T-cell (primary cell): ENCODE data around the gene PIGC. TPM values are rescaled to one million over a fixed set of nuclear protein-coding genes. Genes with fewer than 3 reads are reported as not detected.
A peak's percentile ranks its signal among the peaks of the same experiment; 100 is the strongest.

Experiments used
- ATAC-seq, 4 experiments: fragments of 200-7000 bp in 3 of 4; fragments of 150-1000 bp in 1 of 4; cut with Tn5 transposase; replicated peaks in 1 of 4; 1 replicate in 3 of 4; 2 replicates in 1 of 4; pipeline ENCODE4 v1.10.0; 2021; ENCODE audit warnings: moderate library complexity in 3 of 4, mild to moderate bottlenecking in 2 of 4, moderate number of reproducible peaks in 1 of 4
- CTCF ChIA-PET, 2 donors: fragments of 300-600 bp; sonication (Branson Sonifier 250); formaldehyde crosslinking; loops; one replicate each; lab custom pipeline; 2022; ENCODE audit warnings: antibody characterized with exemption in 2 of 2; lab: Charles Lee
- POLR2A ChIA-PET, 2 donors: fragments of 300-600 bp; sonication (Branson Sonifier 250); formaldehyde crosslinking; loops; one replicate each; lab custom pipeline; 2022; ENCODE audit warnings: antibody characterized with exemption in 2 of 2; lab: Charles Lee
- DNase-seq, 35 experiments: peaks; one replicate each; pipeline versions ENCODE4 v3.0.0 to v3.0.0-alpha.2; 2013 to 2023
- H3K27ac ChIP-seq: one replicate; pipeline ENCODE4 v1.5.1; 2013; ENCODE audit warnings: low read length
- H3K27me3 ChIP-seq, 2 experiments: replicated peaks in 1 of 2; 1 replicate in 1 of 2; 2 replicates in 1 of 2; pipeline versions ENCODE4 v1.6.1 to v1.7.0; 2013; ENCODE audit warnings: low read length in 1 of 2, mixed read lengths in 1 of 2; ENCODE audit not compliant: control insufficient read depth in 2 of 2, insufficient read depth in 2 of 2; ENCODE audit errors: extremely low read depth in 1 of 2
- H3K36me3 ChIP-seq, 2 donors: 1 replicate in 1 of 2; 2 replicates in 1 of 2; pipeline versions ENCODE4 v1.6.1 to v1.7.0; 2013; ENCODE audit warnings: low read length in 1 of 2; ENCODE audit not compliant: control insufficient read depth in 2 of 2, insufficient read depth in 1 of 2; ENCODE audit errors: extremely low read depth in 1 of 2
- H3K4me1 ChIP-seq, 2 experiments: 1 replicate in 1 of 2; 2 replicates in 1 of 2; pipeline versions ENCODE4 v1.6.1 to v1.7.0; 2013; ENCODE audit warnings: low read length in 2 of 2, mixed read lengths in 1 of 2; ENCODE audit not compliant: insufficient read depth in 2 of 2, control insufficient read depth in 1 of 2; ENCODE audit errors: extremely low read depth in 1 of 2
- H3K4me3 ChIP-seq, 2 donors: 1 replicate in 1 of 2; 2 replicates in 1 of 2; pipeline versions ENCODE4 v1.5.1 to v1.7.0; 2013; ENCODE audit warnings: mild to moderate bottlenecking in 2 of 2, low read length in 1 of 2, moderate library complexity in 1 of 2; ENCODE audit not compliant: control insufficient read depth in 1 of 2; ENCODE audit errors: extremely low read depth in 1 of 2
- H3K9me3 ChIP-seq: 2 replicates; pipeline ENCODE4 v1.7.0; 2013
- H3K27ac Mint-ChIP-seq, 2 donors: one replicate each; pipeline ENCODE4 v1.8.0; 2020 to 2021; ENCODE audit warnings: mild to moderate bottlenecking in 2 of 2, mixed read lengths in 2 of 2
- H3K27me3 Mint-ChIP-seq, 2 donors: one replicate each; pipeline ENCODE4 v1.8.0; 2021 to 2022; ENCODE audit warnings: mixed read lengths in 2 of 2
- H3K36me3 Mint-ChIP-seq: one replicate; pipeline ENCODE4 v1.8.0; 2021; ENCODE audit warnings: mixed read lengths
- H3K4me1 Mint-ChIP-seq, 3 donors: one replicate each; pipeline ENCODE4 v1.8.0; 2020 to 2022; ENCODE audit warnings: mixed read lengths in 3 of 3, mild to moderate bottlenecking in 1 of 3
- H3K4me3 Mint-ChIP-seq, 3 donors: one replicate each; pipeline ENCODE4 v1.8.0; 2020 to 2022; ENCODE audit warnings: mild to moderate bottlenecking in 3 of 3, mixed read lengths in 3 of 3, moderate library complexity in 3 of 3
- H3K9me3 Mint-ChIP-seq, 3 donors: one replicate each; pipeline ENCODE4 v1.8.0; 2020 to 2022; ENCODE audit warnings: mixed read lengths in 3 of 3
- WGBS: methylation state at CpG from one replicate; pipeline ENCODE4 v1.1.5; 2013; ENCODE audit warnings: missing lambda C conversion rate; ENCODE audit not compliant: insufficient coverage; 5-methylcytosine and 5-hydroxymethylcytosine counted together
- total RNA-seq, 35 experiments: library from RNA in 6 of 35; stranded (reverse) in 6 of 35; fragments of 120-200 nt in 1 of 35; gene quantifications; one replicate each; pipeline versions ENCODE4 v1.2.1 to v1.2.4 and lab custom pipeline; 2013 to 2026

Gene PIGC
- total RNA-seq, 5 donors from 2014 or later (not counting 1 experiment from before 2014, with no cell fraction given) = 26.9 to 39.0 (median 34.5) TPM

DNA sequence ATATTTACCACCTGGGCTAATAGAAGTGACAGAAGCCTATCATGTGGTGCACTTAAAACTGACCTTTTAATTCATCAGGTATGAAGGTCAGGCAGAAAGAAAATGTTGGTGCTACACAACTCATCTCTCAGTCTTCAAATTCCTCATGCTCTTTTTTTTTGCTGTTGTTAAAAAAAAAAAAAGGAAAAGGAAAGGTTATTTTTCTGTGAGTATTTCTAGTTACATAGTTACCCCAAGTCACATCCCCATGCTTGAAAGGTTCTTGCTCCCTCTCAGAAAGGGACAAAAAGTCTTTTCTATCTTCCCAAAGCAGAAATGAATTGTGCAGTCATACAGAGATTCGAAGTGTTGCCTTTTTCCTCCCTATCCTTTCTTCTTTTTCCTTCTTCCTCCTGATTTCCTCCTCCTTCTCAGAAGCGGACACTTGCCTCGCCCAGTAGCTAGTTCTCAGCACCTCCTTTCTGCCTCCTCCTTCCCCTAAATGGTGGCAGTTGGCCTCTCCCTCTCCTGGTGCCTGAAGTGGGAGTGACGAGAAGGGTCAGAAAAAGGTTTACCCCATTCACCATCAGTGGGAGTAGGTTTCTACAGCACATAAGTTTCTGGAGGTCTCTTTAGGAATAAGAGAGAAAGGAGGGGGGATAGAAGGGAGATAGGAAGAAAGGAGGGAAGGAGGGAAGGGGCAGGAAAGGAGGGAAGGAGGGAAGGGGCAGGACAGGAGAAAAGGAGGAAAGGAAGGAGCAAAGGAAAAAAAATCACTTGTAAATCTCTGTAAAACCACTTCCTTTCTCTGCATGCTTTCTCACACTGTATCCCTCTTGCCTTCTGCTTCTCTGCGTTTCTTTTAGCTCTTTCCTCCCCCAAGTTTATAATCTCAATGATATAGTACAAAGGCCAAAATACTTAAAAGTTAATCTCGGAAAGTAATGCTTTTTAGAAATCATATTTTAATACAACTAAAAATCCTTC lies 43.8 kb downstream of the PIGC start:
- Histone ChIP-seq H3K4me1 (peaks cover 13 to 40% of the 10 kb centered on the region in 2 experiments), H3K27me3 (no peaks in the 10 kb centered on the region), H3K4me3 (no peak overlapping the region), H3K9me3 (no peaks in the 10 kb centered on the region), H3K36me3 (no peaks in the 10 kb centered on the region), H3K27ac (no peak overlapping the region)
- POLR2A ChIA-PET = interaction anchor here (1.0 to 1.4 kb wide), 2 partner anchors 12 to 41 kb away, joined by 3 read pairs; no protein-coding TSS in a partner anchor
- H3K36me3 Mint-ChIP-seq = no peaks in the 10 kb centered on the region
- H3K27ac Mint-ChIP-seq = peak overlapping the region; percentile 82 to 87
- 62% methylated on average over 2 of the region's 6 CpGs for WGBS
- H3K27me3 Mint-ChIP-seq = no peaks in the 10 kb centered on the region
- CTCF ChIA-PET = interaction anchor here (0.5 to 3.1 kb wide), 37 partner anchors 11 to 1323 kb away, joined by 3 to 44 read pairs (median 4); partner anchors contain the start of genes C1orf105 (in 1 of the 2) and PIGC (in 1 of the 2)
- ATAC-seq = peak in 1 of 4 experiments; percentile 37
- no peak for DNase-seq
- peak overlapping the region in 1 of 3 donors; percentile 61 for H3K4me3 Mint-ChIP-seq
- H3K9me3 Mint-ChIP-seq = no peaks in the 10 kb centered on the region
- H3K4me1 Mint-ChIP-seq = peaks cover 55 to 69% (median 65%) of the 10 kb centered on the region in 3 donors

GRCh38 chr1:172398970-172399755 lies 44.7 kb downstream of the PIGC start:
- POLR2A ChIA-PET = interaction anchor here in 1 of 2 donors (0.6 to 1.4 kb wide), 3 partner anchors 19 to 287 kb away, joined by 3 to 7 read pairs (median 3); no protein-coding TSS in a partner anchor
- H3K4me1 ChIP-seq = peaks cover 22 to 49% of the 10 kb centered on the region in 2 experiments
- no peaks in the 10 kb centered on the region for H3K36me3 ChIP-seq
- Mint-ChIP-seq H3K36me3 (no peaks in the 10 kb centered on the region), H3K9me3 (no peaks in the 10 kb centered on the region), H3K27me3 (no peaks in the 10 kb centered on the region), H3K4me3 (peak overlapping the region; percentile 35 to 61 (median 59)), H3K4me1 (peaks cover 63 to 78% (median 74%) of the 10 kb centered on the region in 3 donors), H3K27ac (peak overlapping the region; percentile 82 to 87)
- no peaks in the 10 kb centered on the region for H3K9me3 ChIP-seq
- H3K27ac ChIP-seq = no peak overlapping the region
- WGBS = 60% methylated on average over 1 of the region's 9 CpGs
- ATAC-seq = peak; percentile 61 to 73 (median 68)
- H3K27me3 ChIP-seq = no peaks in the 10 kb centered on the region
- peak in 14 of 35 experiments; percentile 4 to 64 (median 15) for DNase-seq
- no peak overlapping the region for H3K4me3 ChIP-seq
- CTCF ChIA-PET = interaction anchor here (0.5 to 3.1 kb wide), 37 partner anchors 10 to 1324 kb away, joined by 3 to 44 read pairs (median 4); partner anchors contain the start of genes C1orf105 (in 1 of the 2) and PIGC (in 1 of the 2)

GRCh38 chr1:172398193-172398592 lies 45.7 kb downstream of the PIGC start:
- POLR2A ChIA-PET = interaction anchor here in 1 of 2 donors (1.0 kb wide), 1 partner anchor 14 kb away, joined by 3 read pairs; no protein-coding TSS in a partner anchor
- H3K4me1 ChIP-seq = peaks cover 26 to 58% of the 10 kb centered on the region in 2 experiments

DNA sequence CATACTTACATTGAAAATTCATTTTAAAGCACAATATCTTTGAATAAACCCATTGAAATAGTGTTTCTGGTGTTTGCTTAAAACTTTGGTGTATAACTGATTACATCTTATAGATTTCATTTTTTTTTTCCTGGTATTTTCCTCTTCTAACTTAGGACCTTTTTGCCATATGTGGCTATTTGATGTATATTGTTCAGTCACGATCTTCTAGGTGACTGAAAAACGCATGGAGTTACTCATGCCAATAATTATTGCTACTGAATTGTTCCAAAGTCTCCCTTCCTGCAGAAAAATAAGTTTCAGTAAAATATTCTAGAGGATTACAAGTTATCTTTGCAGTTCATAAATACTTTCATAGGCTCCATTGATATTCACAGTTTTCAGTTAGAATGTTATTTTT lies 46.2 kb downstream of the PIGC start:
- H3K4me3 ChIP-seq = no peak overlapping the region
- no peaks in the 10 kb centered on the region for H3K9me3 ChIP-seq
- H3K4me1 Mint-ChIP-seq = peaks cover 65 to 83% (median 83%) of the 10 kb centered on the region in 3 donors
- no CpG with 5 or more reads among the region's 2 CpGs for WGBS
- H3K36me3 ChIP-seq = no peaks in the 10 kb centered on the region
- H3K27me3 Mint-ChIP-seq = no peaks in the 10 kb centered on the region
- H3K27me3 ChIP-seq = no peaks in the 10 kb centered on the region
- no peak overlapping the region for H3K27ac ChIP-seq
- POLR2A ChIA-PET = interaction anchor here in 1 of 2 donors (1.0 kb wide), 1 partner anchor 13 kb away, joined by 3 read pairs; no protein-coding TSS in a partner anchor
- ATAC-seq (no peak), DNase-seq (no peak)
- CTCF ChIA-PET = interaction anchor here in 1 of 2 donors (1.2 kb wide), 1 partner anchor 395 kb away, joined by 5 read pairs; no protein-coding TSS in a partner anchor
- H3K27ac Mint-ChIP-seq = peak overlapping the region; percentile 39 to 58
- H3K4me3 Mint-ChIP-seq = no peak overlapping the region
- H3K9me3 Mint-ChIP-seq = no peaks in the 10 kb centered on the region
- H3K36me3 Mint-ChIP-seq = no peaks in the 10 kb centered on the region
- H3K4me1 ChIP-seq = peaks cover 26 to 58% of the 10 kb centered on the region in 2 experiments

More at GRCh38 chr1:172398193-172398592, 45.7 kb downstream of the PIGC start:
- CTCF ChIA-PET = interaction anchor here (0.6 to 3.1 kb wide), 7 partner anchors 16 to 597 kb away, joined by 3 to 44 read pairs (median 9); no protein-coding TSS in a partner anchor
- WGBS = no CpG with 5 or more reads among the region's 2 CpGs
- H3K36me3 Mint-ChIP-seq = no peaks in the 10 kb centered on the region
- peaks cover 67 to 82% (median 78%) of the 10 kb centered on the region in 3 donors for H3K4me1 Mint-ChIP-seq
- Histone ChIP-seq H3K4me3 (no peak overlapping the region), H3K27ac (no peak overlapping the region), H3K9me3 (no peaks in the 10 kb centered on the region), H3K36me3 (no peaks in the 10 kb centered on the region), H3K27me3 (no peaks in the 10 kb centered on the region)
- H3K9me3 Mint-ChIP-seq = no peaks in the 10 kb centered on the region
- H3K27me3 Mint-ChIP-seq = no peaks in the 10 kb centered on the region
- ATAC-seq = no peak
- H3K27ac Mint-ChIP-seq = peak overlapping the region; percentile 82 to 87
- no peak for DNase-seq
- no peak overlapping the region for H3K4me3 Mint-ChIP-seq

GRCh38 chr1:172397221-172397620 lies 46.6 kb downstream of the PIGC start:
- no peak for DNase-seq
- Mint-ChIP-seq H3K4me3 (no peak overlapping the region), H3K27me3 (no peaks in the 10 kb centered on the region), H3K9me3 (no peaks in the 10 kb centered on the region), H3K27ac (peak overlapping the region; percentile 39 to 40), H3K4me1 (peaks cover 64 to 87% (median 86%) of the 10 kb centered on the region in 3 donors), H3K36me3 (no peaks in the 10 kb centered on the region)
- Histone ChIP-seq H3K4me1 (peaks cover 26 to 58% of the 10 kb centered on the region in 2 experiments), H3K27me3 (no peaks in the 10 kb centered on the region), H3K36me3 (no peaks in the 10 kb centered on the region), H3K9me3 (no peaks in the 10 kb centered on the region), H3K27ac (no peak overlapping the region), H3K4me3 (no peak overlapping the region)
- CTCF ChIA-PET = interaction anchor here in 1 of 2 donors (1.2 kb wide), 1 partner anchor 395 kb away, joined by 5 read pairs; no protein-coding TSS in a partner anchor
- POLR2A ChIA-PET = no interaction called here
- WGBS = no CpG with 5 or more reads among the region's 3 CpGs
- ATAC-seq = no peak
